Body of pancreas (tissue), 4 donors: ENCODE results near the gene SMARCA2.

ENCODE experiments used
- CTCF ChIP-seq, 7 experiments: fragments of 450-650 bp in 4 of 7; fragments of 200-600 bp in 3 of 7; sonication (generic) in 3 of 7; IDR thresholded peaks; one replicate each; pipeline ENCODE4 v1.5.1; 2016 to 2019; ENCODE audit warnings: antibody characterized with exemption in 7 of 7
- POLR2A ChIP-seq, 3 donors: fragments of 450-650 bp; IDR thresholded peaks; one replicate each; pipeline ENCODE4 v1.6.1; 2016; ENCODE audit warnings: antibody characterized with exemption in 3 of 3, mild to moderate bottlenecking in 2 of 3

- TF ChIP-seq CTCF (IDR thresholded peaks at IDR 0.05): no peak
- TF ChIP-seq POLR2A (IDR thresholded peaks at IDR 0.05): no peak
Measured at GRCh38 chr9:2144619-2145018, 129.5 kb downstream of the SMARCA2 start.
